HEK293 (cell line): ENCODE data around the gene MDGA2.

Experiments
- CTCF ChIA-PET: fragments of 350-600 bp; formaldehyde crosslinking; extraction: SDS; loops from one replicate; lab custom pipeline; 2021; ENCODE audit warnings: antibody characterized with exemption; lab: Yijun Ruan, JAX
- POLR2A ChIA-PET: fragments of 300-600 bp; formaldehyde crosslinking; extraction: SDS; loops from one replicate; lab custom pipeline; 2020; ENCODE audit warnings: antibody characterized with exemption, inconsistent platforms; lab: Yijun Ruan, JAX
- H3K27ac ChIP-seq: fragments of 200-500 bp; sonication (Bioruptor generic); 2 replicates; pipeline ENCODE4 v1.5.1; 2014; ENCODE audit warnings: low read depth, low read length, control low read depth, inconsistent platforms; ENCODE audit errors: extremely low read depth
- H3K36me3 ChIP-seq, 2 experiments: fragments of 200-500 bp in 1 of 2; sonication (Bioruptor generic) in 1 of 2; 1 replicate in 1 of 2; 2 replicates in 1 of 2; pipeline ENCODE4 v1.5.1; 2014 to 2017; ENCODE audit warnings: inconsistent platforms in 2 of 2, low read length in 2 of 2; ENCODE audit not compliant: control insufficient read depth in 2 of 2, insufficient read depth in 1 of 2
- H3K4me1 ChIP-seq: fragments of 200-500 bp; sonication (Bioruptor generic); 2 replicates; pipeline ENCODE4 v1.5.1; 2014; ENCODE audit warnings: mild to moderate bottlenecking, low read length, inconsistent platforms; ENCODE audit not compliant: control insufficient read depth, insufficient read depth
- H3K4me3 ChIP-seq: 2 replicates; pipeline ENCODE4 v1.5.1; 2011; ENCODE audit warnings: low read depth, mild to moderate bottlenecking, control low read depth, low read length, moderate library complexity
- H3K9me3 ChIP-seq: fragments of 200-500 bp; sonication (Bioruptor generic); 2 replicates; pipeline ENCODE4 v1.5.1; 2014; ENCODE audit warnings: low read depth, low read length, inconsistent platforms; ENCODE audit not compliant: control insufficient read depth, insufficient read depth
- ELK4 ChIP-seq: IDR thresholded peaks from 2 replicates; pipeline ENCODE4 v1.6.1; 2011; ENCODE audit warnings: mild to moderate bottlenecking, low read depth, low read length, borderline replicate concordance
- MZF1 ChIP-seq: fragments of 450-650 bp; formaldehyde crosslinking; IDR thresholded peaks from 2 replicates; pipeline ENCODE4 v1.5.1; 2017; ENCODE audit warnings: missing biosample characterization, missing genetic modification characterization, borderline replicate concordance
- ZBTB21 ChIP-seq: fragments of 450-650 bp; formaldehyde crosslinking; IDR thresholded peaks from 2 replicates; pipeline ENCODE4 v1.5.1; 2017; ENCODE audit warnings: missing biosample characterization, missing genetic modification characterization
- ZBTB49 ChIP-seq: fragments of 450-650 bp; formaldehyde crosslinking; IDR thresholded peaks from 2 replicates; pipeline ENCODE4 v1.5.1; 2016; ENCODE audit warnings: missing biosample characterization, missing genetic modification characterization, low read depth
- ZNF112 ChIP-seq: fragments of 450-650 bp; formaldehyde crosslinking; IDR thresholded peaks from 2 replicates; pipeline ENCODE4 v1.5.0; 2017; ENCODE audit warnings: missing biosample characterization, missing genetic modification characterization
- ZNF138 ChIP-seq: fragments of 450-650 bp; formaldehyde crosslinking; IDR thresholded peaks from 2 replicates; pipeline ENCODE4 v1.5.1; 2016; ENCODE audit warnings: missing biosample characterization, missing genetic modification characterization, borderline replicate concordance
- ZNF146 ChIP-seq: fragments of 450-650 bp; formaldehyde crosslinking; IDR thresholded peaks from 2 replicates; pipeline ENCODE4 v1.5.1; 2016; ENCODE audit warnings: missing biosample characterization, missing genetic modification characterization
- ZNF16 ChIP-seq: fragments of 450-650 bp; formaldehyde crosslinking; IDR thresholded peaks from 2 replicates; pipeline ENCODE4 v1.5.1; 2016; ENCODE audit warnings: low read depth, missing biosample characterization, missing genetic modification characterization
- ZNF184 ChIP-seq: fragments of 450-650 bp; IDR thresholded peaks from 2 replicates; pipeline ENCODE4 v1.5.1; 2018; ENCODE audit warnings: missing biosample characterization, mild to moderate bottlenecking, missing genetic modification characterization
- ZNF211 ChIP-seq: fragments of 450-650 bp; formaldehyde crosslinking; IDR thresholded peaks from 2 replicates; pipeline ENCODE4 v1.5.1; 2016; ENCODE audit warnings: low read depth, missing biosample characterization, missing genetic modification characterization
- ZNF274 ChIP-seq, 2 experiments: fragments of 200-500 bp in 1 of 2; fragments of 450-650 bp in 1 of 2; sonication (Bioruptor generic) in 1 of 2; formaldehyde crosslinking in 1 of 2; IDR thresholded peaks; 2 replicates each; pipeline versions ENCODE4 v1.5.1 to v1.6.1; 2014 to 2016; ENCODE audit warnings: borderline replicate concordance in 1 of 2, inconsistent platforms in 1 of 2, low read length in 1 of 2, missing biosample characterization in 1 of 2, missing genetic modification characterization in 1 of 2
- ZNF324 ChIP-seq: fragments of 450-650 bp; formaldehyde crosslinking; IDR thresholded peaks from 2 replicates; pipeline ENCODE4 v1.5.1; 2016; ENCODE audit warnings: missing biosample characterization, missing genetic modification characterization
- ZNF362 ChIP-seq: fragments of 450-650 bp; formaldehyde crosslinking; IDR thresholded peaks from 2 replicates; pipeline ENCODE4 v1.5.1; 2016; ENCODE audit warnings: missing biosample characterization, missing genetic modification characterization
- ZNF398 ChIP-seq: fragments of 450-650 bp; formaldehyde crosslinking; IDR thresholded peaks from 2 replicates; pipeline ENCODE4 v1.5.1; 2017; ENCODE audit warnings: missing biosample characterization, missing genetic modification characterization
- ZNF404 ChIP-seq: fragments of 450-650 bp; formaldehyde crosslinking; IDR thresholded peaks from 2 replicates; pipeline ENCODE4 v1.5.1; 2017; ENCODE audit warnings: missing biosample characterization, missing genetic modification characterization
- ZNF513 ChIP-seq: fragments of 450-650 bp; IDR thresholded peaks from 2 replicates; pipeline ENCODE4 v1.5.1; 2018; ENCODE audit warnings: missing biosample characterization, missing genetic modification characterization
- ZNF521 ChIP-seq: fragments of 450-650 bp; formaldehyde crosslinking; IDR thresholded peaks from 2 replicates; pipeline ENCODE4 v1.5.1; 2017; ENCODE audit warnings: missing biosample characterization, mild to moderate bottlenecking, missing genetic modification characterization
- ZNF530 ChIP-seq: fragments of 450-650 bp; formaldehyde crosslinking; IDR thresholded peaks from 2 replicates; pipeline ENCODE4 v1.5.1; 2016; ENCODE audit warnings: low read depth, missing biosample characterization, missing genetic modification characterization
- ZNF596 ChIP-seq: fragments of 450-650 bp; IDR thresholded peaks from 2 replicates; pipeline ENCODE4 v1.5.0; 2018; ENCODE audit warnings: missing biosample characterization, mild to moderate bottlenecking, missing genetic modification characterization, moderate library complexity
- ZNF639 ChIP-seq: fragments of 450-650 bp; formaldehyde crosslinking; IDR thresholded peaks from 2 replicates; pipeline ENCODE4 v1.5.1; 2016; ENCODE audit warnings: missing biosample characterization, missing genetic modification characterization
- ZNF654 ChIP-seq: fragments of 450-650 bp; formaldehyde crosslinking; IDR thresholded peaks from 2 replicates; pipeline ENCODE4 v1.5.1; 2016; ENCODE audit warnings: low read depth, missing biosample characterization, missing genetic modification characterization
- ZNF658 ChIP-seq: fragments of 450-650 bp; formaldehyde crosslinking; IDR thresholded peaks from 2 replicates; pipeline ENCODE4; 2016; ENCODE audit warnings: missing biosample characterization, missing genetic modification characterization
- ZNF664 ChIP-seq: fragments of 450-650 bp; formaldehyde crosslinking; IDR thresholded peaks from 2 replicates; pipeline ENCODE4 v1.5.1; 2016; ENCODE audit warnings: missing biosample characterization, missing genetic modification characterization
- ZNF768 ChIP-seq: fragments of 450-650 bp; formaldehyde crosslinking; IDR thresholded peaks from 2 replicates; pipeline ENCODE4 v1.5.1; 2018; ENCODE audit warnings: missing biosample characterization, mild to moderate bottlenecking, missing genetic modification characterization
- ZNF830 ChIP-seq: fragments of 450-650 bp; IDR thresholded peaks from 2 replicates; pipeline ENCODE4 v1.5.0; 2018; ENCODE audit warnings: missing biosample characterization, missing genetic modification characterization, low read depth, mild to moderate bottlenecking, moderate library complexity
- ZSCAN23 ChIP-seq: fragments of 450-650 bp; formaldehyde crosslinking; IDR thresholded peaks from 2 replicates; pipeline ENCODE4 v1.5.1; 2016; ENCODE audit warnings: missing biosample characterization, missing genetic modification characterization

MDGA2 gene

GRCh38 chr14:47153746-47154145 lies 521.7 kb downstream of the MDGA2 start:
- no peaks in the 10 kb centered on the region for H3K4me1 ChIP-seq
- POLR2A ChIA-PET: no interaction called here
- no peak for TF ChIP-seq ZNF362 (tag by site-specific recombination)
- TF ChIP-seq ZNF521 (tag by site-specific recombination): no peak
- TF ChIP-seq ZNF184: no peak
- no peak for TF ChIP-seq ZBTB49 (tag by site-specific recombination)
- no peak for TF ChIP-seq MZF1 (tag by site-specific recombination)
- no peak for TF ChIP-seq ZNF830 (tag by site-specific recombination)
- TF ChIP-seq ZSCAN23 (tag by site-specific recombination): no peak
- no peak for TF ChIP-seq ZNF654
- TF ChIP-seq ZNF274 (IDR thresholded peaks at IDR 0.05; ENCODE audit: low read length): no peak
- TF ChIP-seq ZNF274 (tag by site-specific recombination; IDR thresholded peaks at IDR 0.05; ENCODE audit: borderline replicate concordance): no peak
- TF ChIP-seq ZNF112 (tag by site-specific recombination): no peak
- TF ChIP-seq ZBTB21 (tag by site-specific recombination): no peak
- no peak for TF ChIP-seq ZNF639
- TF ChIP-seq ZNF16 (tag by site-specific recombination): no peak
- no peak for TF ChIP-seq ZNF768 (tag by site-specific recombination)
- no peak for TF ChIP-seq ZNF658 (tag by site-specific recombination)
- no peak for TF ChIP-seq ZNF324
- no peak for TF ChIP-seq ZNF530
- TF ChIP-seq ZNF211 (tag by site-specific recombination): no peak
- no peak for TF ChIP-seq ZNF513
- TF ChIP-seq, all 188 proteins: peak for 0
- Histone ChIP-seq H3K4me3 (no peak overlapping the region), H3K9me3 (no peaks in the 10 kb centered on the region), H3K36me3 (no peaks in the 10 kb centered on the region), H3K27ac (no peak overlapping the region)
- CTCF ChIA-PET: no interaction called here

- Histone ChIP-seq H3K27ac (no peak overlapping the region), H3K36me3 (no peaks in the 10 kb centered on the region), H3K4me1 (no peaks in the 10 kb centered on the region), H3K4me3 (no peak overlapping the region), H3K9me3 (no peaks in the 10 kb centered on the region)
- ChIA-PET CTCF (no interaction called here), POLR2A (no interaction called here)
- TF ChIP-seq ELK4 (no peak), ZNF146 (tag by site-specific recombination) (no peak), ZNF398 (tag by site-specific recombination) (no peak), ZNF138 (tag by site-specific recombination) (no peak), ZNF404 (tag by site-specific recombination) (no peak), ZNF596 (tag by site-specific recombination) (no peak), ZNF664 (no peak), ZBTB21 (tag by site-specific recombination) (no peak)
Measured at GRCh38 chr14:47150267-47150666, 525.1 kb downstream of the MDGA2 start.
